Globus pallidus (tissue), 1 donor: ENCODE measurements around the gene OR2T27.
"Not testable (repeated sequence)": the region's sequence is repeated elsewhere in the genome, so short reads cannot be mapped to it uniquely, and the experiment has no call there.

Experiments
- DNase-seq: peaks from one replicate; pipeline ENCODE4 v3.0.0-alpha.2; 2015; ENCODE audit warnings: low spot score

The OR2T27 gene, protein sequence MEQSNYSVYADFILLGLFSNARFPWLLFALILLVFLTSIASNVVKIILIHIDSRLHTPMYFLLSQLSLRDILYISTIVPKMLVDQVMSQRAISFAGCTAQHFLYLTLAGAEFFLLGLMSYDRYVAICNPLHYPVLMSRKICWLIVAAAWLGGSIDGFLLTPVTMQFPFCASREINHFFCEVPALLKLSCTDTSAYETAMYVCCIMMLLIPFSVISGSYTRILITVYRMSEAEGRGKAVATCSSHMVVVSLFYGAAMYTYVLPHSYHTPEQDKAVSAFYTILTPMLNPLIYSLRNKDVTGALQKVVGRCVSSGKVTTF

GRCh38 chr1:248655354-248655753 is at the start of gene OR2T27:
Gene OR2T27 (minus strand): TSS chr1:248655528. CDS start chr1:248650884, 4,644 bp downstream.
- DNase-seq = not testable (repeated sequence)

- DNase-seq = no peak
Measured at GRCh38 chr1:248704606-248705005, 49.3 kb upstream of the OR2T27 start.

- no peak for DNase-seq
Measured at GRCh38 chr1:248703674-248704073, 48.3 kb upstream of the OR2T27 start.

DNA sequence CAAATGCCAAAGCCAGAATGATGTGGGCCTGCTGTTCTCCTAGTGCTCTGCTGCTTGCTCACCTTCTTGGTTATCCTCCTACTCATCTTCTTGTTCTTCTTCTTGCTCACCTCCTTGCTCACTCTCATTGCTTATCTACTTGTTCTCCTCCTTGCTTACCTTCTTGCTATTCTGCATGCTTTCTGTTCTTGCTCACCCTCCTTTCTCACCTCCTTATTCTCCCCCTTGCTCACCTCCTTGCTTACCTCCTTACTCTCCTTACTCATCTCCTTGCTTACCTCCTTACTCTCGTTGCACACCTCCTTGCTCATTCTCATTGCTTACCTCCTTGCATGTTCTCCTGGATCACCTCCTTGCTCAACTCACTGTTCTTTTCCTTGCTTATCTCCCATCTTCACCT is 47.4 kb upstream of the OR2T27 start, which contains the start of gene OR14I1:
Gene OR14I1, minus strand, starts transcription at position 53 of the 400 bp plus-strand sequence.
- DNase-seq = no peak

GRCh38 chr1:248699099-248699498 is 43.8 kb upstream of the OR2T27 start:
- no peak for DNase-seq

- no peak for DNase-seq
Measured at GRCh38 chr1:248697907-248698306, 42.6 kb upstream of the OR2T27 start.

GRCh38 chr1:248696774-248697173 is 41.4 kb upstream of the OR2T27 start:
- no peak for DNase-seq

GRCh38 chr1:248696261-248696660 is 40.9 kb upstream of the OR2T27 start:
- DNase-seq = peak; percentile 7

DNA sequence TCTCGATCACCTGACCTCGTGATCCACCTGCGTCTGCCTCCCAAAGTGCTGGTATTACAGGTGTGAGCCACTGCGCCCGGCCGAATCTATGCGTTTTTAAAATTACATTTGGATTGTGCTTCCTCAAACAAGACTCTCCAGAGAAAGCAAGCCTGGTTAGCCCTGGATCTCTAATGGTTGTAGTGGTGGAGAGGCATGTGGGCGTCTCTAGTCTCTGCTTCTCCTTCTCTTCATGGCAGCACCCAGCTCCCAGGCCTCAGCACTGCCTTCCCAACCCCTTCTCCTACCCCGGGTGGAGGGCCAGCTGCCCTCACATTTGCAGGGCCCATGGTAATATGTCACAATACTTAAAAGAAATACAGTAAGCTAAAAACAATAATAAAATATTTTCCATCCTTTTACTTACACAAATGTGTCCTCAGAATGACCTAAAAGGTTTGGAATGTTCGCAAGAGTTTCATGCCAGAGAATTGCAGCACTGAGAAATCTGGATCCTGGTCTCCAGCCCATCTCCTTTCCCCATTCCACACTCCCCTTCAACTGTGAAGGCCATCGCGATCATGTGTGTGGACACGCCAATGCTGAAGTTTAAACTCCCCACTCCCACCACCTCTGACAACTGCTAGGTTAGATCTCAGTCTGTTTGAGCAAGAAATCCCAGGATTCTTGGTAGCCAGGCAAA is 40.3 kb upstream of the OR2T27 start:
- no peak for DNase-seq

DNA sequence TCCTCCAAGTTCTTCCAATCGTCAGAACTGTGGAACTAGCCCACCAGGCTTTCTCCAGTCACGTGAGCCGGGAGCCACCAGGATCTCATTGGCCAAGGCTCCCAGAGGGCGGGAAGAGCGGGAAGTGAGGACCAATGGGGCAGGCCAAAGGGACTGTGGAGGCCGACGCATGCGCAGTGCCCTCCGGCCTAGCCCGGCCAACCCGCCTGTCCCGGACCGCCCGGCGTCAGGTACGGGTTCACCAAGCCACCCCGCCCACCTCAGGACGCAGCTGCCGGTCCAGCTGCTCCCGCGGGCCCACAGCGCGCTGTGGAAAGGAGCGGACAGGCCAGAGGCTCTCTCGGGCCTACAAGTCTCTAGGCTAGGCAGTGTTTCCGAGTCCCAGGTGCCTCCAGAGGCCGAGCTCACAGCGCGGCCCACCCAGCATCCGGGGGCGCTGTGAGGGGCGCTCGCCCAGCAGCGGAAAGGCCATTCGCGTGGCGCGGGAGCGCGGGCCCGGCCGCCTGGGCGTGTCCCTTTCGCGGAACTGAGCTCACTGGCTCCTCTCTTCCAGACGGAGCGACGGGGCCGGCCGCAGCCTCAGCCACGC is 36.3 kb upstream of the OR2T27 start:
- no peak for DNase-seq

GRCh38 chr1:248688527-248689298 is 33.4 kb upstream of the OR2T27 start:
- DNase-seq = no peak

DNA sequence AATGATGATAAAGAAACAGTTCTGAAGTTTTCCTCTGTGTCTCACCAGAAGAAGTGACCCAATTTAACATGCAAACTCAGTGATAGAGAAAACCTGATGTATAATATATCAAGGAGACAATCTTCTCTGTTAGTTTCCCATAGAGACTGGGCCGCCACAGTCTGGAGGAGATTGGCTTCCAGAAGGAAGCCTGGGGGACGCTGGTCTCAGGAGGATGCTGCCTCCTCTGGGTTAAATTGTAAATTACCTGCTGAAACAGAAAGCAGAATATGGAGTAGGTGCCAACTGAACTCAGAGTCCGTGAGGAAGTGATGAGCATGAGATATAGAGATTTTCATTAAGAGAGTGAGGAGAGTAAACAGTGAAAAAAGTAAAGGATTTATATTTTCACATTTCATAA is 31.5 kb upstream of the OR2T27 start:
- DNase-seq = no peak

DNA sequence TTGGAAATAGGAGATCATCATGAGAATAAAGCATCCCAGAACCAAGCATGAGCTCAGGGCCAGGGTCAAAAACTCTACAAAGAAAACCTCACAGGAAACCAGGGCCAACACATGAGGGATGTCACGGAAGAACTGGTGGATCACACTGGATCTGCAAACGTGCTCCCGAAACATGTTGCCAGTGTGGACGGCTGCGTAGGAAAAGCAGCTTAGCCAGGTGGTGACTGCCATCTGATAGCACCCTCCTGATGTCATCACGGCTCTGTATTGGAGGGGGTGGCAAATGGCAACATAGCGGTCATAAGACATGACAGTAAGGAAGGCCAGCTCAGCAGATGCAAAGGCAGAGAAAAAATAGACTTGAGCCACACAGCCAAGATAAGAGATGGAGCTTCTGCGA is 26.3 kb upstream of the OR2T27 start:
- no peak for DNase-seq

DNA sequence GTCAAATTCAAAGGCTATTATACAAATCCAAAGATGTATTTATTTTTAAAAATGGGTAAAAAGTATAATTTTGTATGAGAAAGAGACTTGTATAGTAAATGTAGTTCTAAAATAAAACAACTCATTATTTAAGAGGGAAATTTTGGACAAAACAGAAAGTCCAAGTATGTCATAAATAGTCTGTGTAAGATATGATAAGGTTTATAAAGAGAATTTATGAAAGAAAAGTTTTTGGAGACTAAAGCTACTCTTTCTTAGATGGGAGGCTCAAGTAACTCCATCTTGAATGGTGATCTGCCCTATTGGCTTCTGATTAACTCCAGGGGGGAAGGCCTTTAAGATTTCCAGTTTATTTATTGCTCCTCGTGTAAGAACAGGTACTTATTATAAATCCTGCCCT is 14.7 kb upstream of the OR2T27 start:
- DNase-seq = no peak

- DNase-seq = not testable (repeated sequence)
Measured at GRCh38 chr1:248663453-248664328, 8.4 kb upstream of the OR2T27 start.

DNA sequence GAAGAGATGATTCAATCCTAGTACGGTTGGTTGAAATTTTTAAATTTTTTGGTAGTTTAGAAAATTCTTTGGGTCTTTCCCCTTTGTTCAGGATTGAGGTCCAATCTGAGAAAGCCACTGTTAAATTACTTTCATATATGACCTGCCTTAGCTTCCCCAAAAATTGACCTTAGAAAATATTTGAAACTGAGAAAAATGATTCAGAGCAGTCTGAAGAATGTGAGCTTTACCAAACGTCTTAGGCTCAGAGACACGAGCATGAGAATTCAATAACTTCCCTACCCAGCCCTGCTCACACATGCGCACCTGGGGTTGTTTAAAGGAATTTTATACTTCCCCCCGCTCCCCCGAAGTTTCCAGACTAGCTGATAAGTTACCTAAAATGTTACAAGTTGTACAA is 1.5 kb upstream of the OR2T27 start:
- DNase-seq = not testable (repeated sequence)

- not testable (repeated sequence) for DNase-seq
Measured at GRCh38 chr1:248648770-248649536, 6.4 kb downstream of the OR2T27 start.

DNA sequence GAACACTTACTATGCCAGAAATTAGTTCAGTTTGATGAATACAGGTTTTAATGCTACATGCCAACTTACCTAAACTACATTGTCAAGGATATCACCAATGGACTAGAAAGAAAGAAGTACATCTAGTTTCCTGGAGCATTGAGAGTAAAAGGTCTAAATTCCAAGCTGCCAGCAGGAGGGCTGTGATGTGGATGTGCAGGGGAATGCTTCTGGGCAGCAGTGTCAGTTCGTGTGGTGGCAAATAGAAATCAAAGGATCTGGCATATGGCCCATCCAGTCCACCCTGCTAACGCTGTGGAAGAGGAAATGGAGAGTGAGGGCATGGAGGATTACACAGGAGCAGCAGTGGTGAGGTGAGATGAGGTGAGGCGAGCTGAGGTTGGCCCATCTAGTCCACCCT is 10.2 kb downstream of the OR2T27 start, which contains the start of gene OR2T35:
Gene OR2T35, minus strand, starts transcription at position 101 of the 400 bp plus-strand sequence. CDS start 6,020 bp downstream, outside the sequence.
- not testable (repeated sequence) for DNase-seq

DNA sequence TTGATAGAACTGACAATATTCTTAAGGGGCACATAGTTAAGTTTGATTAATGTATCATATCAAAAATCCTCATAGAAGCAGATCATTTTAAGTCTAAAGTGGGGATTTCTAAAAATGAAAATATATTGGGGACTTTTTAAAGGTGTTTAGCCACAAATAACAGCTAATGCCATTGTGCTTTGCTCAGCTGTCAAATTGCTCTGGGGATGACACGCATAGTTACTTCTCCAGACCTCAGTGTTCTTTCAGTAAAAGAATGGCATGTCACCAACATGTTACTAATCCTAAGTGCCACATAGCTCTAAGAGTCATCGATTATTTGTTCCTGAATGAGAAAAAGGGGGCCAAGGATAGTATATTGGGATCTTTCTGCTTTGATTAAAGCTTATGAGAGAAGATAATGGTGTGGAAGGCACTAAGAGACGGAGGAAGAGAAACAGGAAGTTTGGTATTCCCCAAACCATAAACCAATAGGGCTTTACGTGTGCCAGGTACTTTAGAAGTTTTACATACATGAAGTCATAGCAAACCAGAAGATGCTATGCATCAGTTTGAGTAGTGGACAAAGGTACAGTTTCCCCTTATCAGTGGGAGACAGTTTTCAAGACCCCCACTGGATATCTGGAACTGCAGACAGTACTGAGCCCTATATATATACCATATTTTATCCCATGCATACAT is 12.2 kb downstream of the OR2T27 start:
- not testable (repeated sequence) for DNase-seq

DNA sequence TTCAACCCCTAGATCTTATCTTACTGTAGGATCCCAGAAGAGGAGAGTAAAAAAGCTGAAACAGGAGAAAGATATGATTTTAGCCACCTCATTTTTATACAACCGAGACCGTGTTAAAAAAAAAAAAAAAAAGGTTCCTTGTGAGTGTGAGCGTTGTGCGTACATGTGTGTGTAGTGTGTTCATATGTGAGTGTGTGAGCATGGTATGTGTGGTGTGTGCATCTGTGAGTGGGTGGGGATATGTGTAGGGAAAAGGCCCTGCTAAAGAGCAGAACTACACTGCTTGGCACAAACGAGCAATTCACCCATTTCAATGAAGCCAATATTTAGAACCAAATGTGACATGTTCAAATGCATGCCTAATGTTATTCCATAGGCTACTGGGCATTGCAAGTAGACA is 13.7 kb downstream of the OR2T27 start:
- not testable (repeated sequence) for DNase-seq
